K562 (cell line): ENCODE measurements around the gene PTPRR. TPM values are rescaled to one million over a fixed set of nuclear protein-coding genes. Genes with fewer than 3 reads are reported as not detected.

Experiments used
- ATAC-seq: fragments of 200-7000 bp; cut with Tn5 transposase; 3 replicates; pipeline ENCODE4 v1.9.1; 2020; ENCODE audit warnings: moderate library complexity
- BruUV-seq: library from RNA; stranded (reverse); fragments of 400-500 nt; replicated peaks from 2 replicates; lab custom pipeline; 2021; lab: Mats Ljungman, UMichigan
- CTCF ChIA-PET: fragments of 300-600 bp; formaldehyde crosslinking; extraction: SDS; loops from one replicate; lab custom pipeline; 2021; ENCODE audit warnings: low intra/inter-chr PET ratio; lab: Yijun Ruan, JAX
- POLR2A ChIA-PET: fragments of 300-600, 350-650 bp; sonication (Branson Sonifier 250); formaldehyde crosslinking; extraction: SDS; loops from one replicate; lab custom pipeline; 2021; ENCODE audit warnings: antibody characterized with exemption, inconsistent platforms; lab: Yijun Ruan, JAX
- DNase-seq, 4 experiments: peaks; one replicate each; pipeline versions ENCODE4 v3.0.0 to v3.0.0-alpha.2; 2011 to 2018; ENCODE audit warnings: low spot score in 3 of 4, mixed read lengths in 3 of 4; ENCODE audit errors: extremely low read depth in 1 of 4
- FAIRE-seq: peaks from 2 replicates; lab custom pipeline; 2011; peaks lifted over from hg19 to GRCh38; lab: Jason Lieb, UNC
- H2AFZ ChIP-seq: 2 replicates; pipeline ENCODE4 v1.6.0; 2011; ENCODE audit warnings: low read depth, low read length, control low read depth, inconsistent platforms
- H3K27ac ChIP-seq: fragments of 200-600 bp; 3 replicates; pipeline ENCODE4 v1.8.0; 2011; ENCODE audit warnings: low read depth, mild to moderate bottlenecking, control low read depth, inconsistent platforms, low read length, moderate library complexity, mixed read lengths; ENCODE audit errors: extremely low read depth
- H3K27me3 ChIP-seq, 2 experiments: fragments of 300-600 bp in 1 of 2; 2 replicates in 1 of 2; 3 replicates in 1 of 2; pipeline versions ENCODE4 v1.6.0 to v1.8.0; 2011; ENCODE audit warnings: inconsistent platforms in 2 of 2, low read length in 2 of 2, mild to moderate bottlenecking in 1 of 2, mixed read lengths in 1 of 2, moderate library complexity in 1 of 2; ENCODE audit not compliant: control insufficient read depth in 2 of 2, insufficient read depth in 2 of 2
- H3K36me3 ChIP-seq: fragments of 300-600 bp; 3 replicates; pipeline ENCODE4 v1.8.0; 2011; ENCODE audit warnings: mild to moderate bottlenecking, low read length, inconsistent platforms; ENCODE audit not compliant: control insufficient read depth, insufficient read depth
- H3K4me1 ChIP-seq, 2 experiments: fragments of 200-600 bp in 1 of 2; replicated peaks in 1 of 2; 2 replicates in 1 of 2; 3 replicates in 1 of 2; pipeline versions ENCODE4 v1.5.1 to v1.8.0; 2011; ENCODE audit warnings: inconsistent platforms in 2 of 2, low read length in 2 of 2, mild to moderate bottlenecking in 1 of 2, mixed read lengths in 1 of 2, moderate library complexity in 1 of 2; ENCODE audit not compliant: control insufficient read depth in 2 of 2, insufficient read depth in 2 of 2
- H3K4me2 ChIP-seq: 2 replicates; pipeline ENCODE4 v1.6.1; 2011; ENCODE audit warnings: low read length, control low read depth, inconsistent platforms, mixed read lengths; ENCODE audit not compliant: insufficient read depth
- H3K4me3 ChIP-seq: fragments of 200-600 bp; sonication (generic), shearing (Covaris generic); 2 replicates; pipeline ENCODE4 v1.5.1; 2016; ENCODE audit warnings: control low read depth, inconsistent platforms
- H3K79me2 ChIP-seq: fragments of 200-600 bp; 3 replicates; pipeline ENCODE4 v1.8.0; 2011; ENCODE audit warnings: low read length, inconsistent platforms; ENCODE audit not compliant: control insufficient read depth, insufficient read depth
- H3K9ac ChIP-seq, 2 experiments: 2 replicates each; pipeline versions ENCODE4 v1.6.0 to v1.6.1; 2011; ENCODE audit warnings: low read depth in 2 of 2, low read length in 2 of 2, control low read depth in 1 of 2, inconsistent platforms in 1 of 2, mild to moderate bottlenecking in 1 of 2, mixed read lengths in 1 of 2; ENCODE audit not compliant: insufficient read depth in 1 of 2
- H3K9me1 ChIP-seq: one replicate; pipeline ENCODE4 v1.6.0; 2011; ENCODE audit warnings: inconsistent platforms, mild to moderate bottlenecking, low read length, moderate library complexity; ENCODE audit not compliant: control insufficient read depth, insufficient read depth
- H3K9me3 ChIP-seq: replicated peaks from 2 replicates; pipeline ENCODE4 v1.5.1; 2011; ENCODE audit warnings: low read depth, low read length, inconsistent platforms; ENCODE audit not compliant: control insufficient read depth, insufficient read depth
- H4K20me1 ChIP-seq: replicated peaks from 2 replicates; pipeline ENCODE4 v1.6.1; 2011; ENCODE audit warnings: low read length, inconsistent platforms, mixed read lengths; ENCODE audit not compliant: control insufficient read depth, insufficient read depth
- CTBP1 ChIP-seq: fragments of 450-650 bp; IDR thresholded peaks from 2 replicates; pipeline ENCODE4 v1.6.1; 2016; ENCODE audit warnings: borderline replicate concordance
- HMG20B ChIP-seq: fragments of 250-450 bp; sonication (Bioruptor Pico); IDR thresholded peaks from 2 replicates; pipeline ENCODE4 v1.5.0; 2021; ENCODE audit warnings: mild to moderate bottlenecking
- SMARCC2 ChIP-seq: fragments of 450-650 bp; IDR thresholded peaks from 2 replicates; pipeline ENCODE4 v1.6.1; 2017; ENCODE audit warnings: antibody characterized with exemption, moderate library complexity, mild to moderate bottlenecking, low read depth
- SRSF9 ChIP-seq: fragments of 200-400 bp; formaldehyde crosslinking; IDR thresholded peaks from 2 replicates; pipeline ENCODE4 v1.6.1; 2017; ENCODE audit warnings: low read depth, low read length, borderline replicate concordance
- TFAM ChIP-seq: fragments of 250-450 bp; sonication (Bioruptor Pico); conservative IDR thresholded peaks from 2 replicates; pipeline ENCODE4 v1.5.0; 2021; ENCODE audit warnings: mild to moderate bottlenecking, moderate library complexity
- ZNF184 ChIP-seq: sonication (generic); formaldehyde crosslinking; IDR thresholded peaks from 2 replicates; pipeline ENCODE4 v1.5.0; 2020; ENCODE audit warnings: missing genetic modification reagents
- ZNF316 ChIP-seq: fragments of 450-650 bp; IDR thresholded peaks from 2 replicates; pipeline ENCODE4 v1.6.1; 2016
- ZNF584 ChIP-seq: fragments of 200-800 bp; sonication (Bioruptor generic); IDR thresholded peaks from 2 replicates; pipeline ENCODE4 v1.6.1; 2016; ENCODE audit warnings: low read depth, mild to moderate bottlenecking, missing genetic modification characterization, missing compliant biosample characterization
- ZNF75A ChIP-seq: fragments of 450-650 bp; formaldehyde crosslinking; IDR thresholded peaks from 2 replicates; pipeline ENCODE4 v1.4.0; 2020; ENCODE audit warnings: mild to moderate bottlenecking
- WGBS: fragments of 100-300 bp; shearing (Covaris generic); methylation state at CpG from one replicate; pipeline ENCODE4 v1.1.6; 2016; ENCODE audit warnings: low coverage, mixed read lengths; ENCODE audit not compliant: insufficient coverage; ENCODE audit errors: missing lambda C conversion rate; 5-methylcytosine and 5-hydroxymethylcytosine counted together
- in situ Hi-C: fragments of 300-500 bp; cut with MboI; formaldehyde crosslinking; loops from 4 replicates; pipeline ENCODE4 v1.15.0; 2018; ENCODE audit warnings: inconsistent platforms, mixed read lengths
- intact Hi-C: fragments of 100-400 bp; cut with micrococcal nuclease; formaldehyde crosslinking; loops from 2 replicates; pipeline ENCODE4 v1.14.2; 2022
- polyA plus RNA-seq, 8 experiments: library from polyadenylated mRNA; depleted of rRNA in 4 of 8; stranded (reverse) in 5 of 8; unstranded in 3 of 8; fragments of >200 nt; fragmentation: Nextera tagmentation in 2 of 8; fragmentation: Illumina TruSeq in 1 of 8; extraction: Ambion mirVana in 2 of 8; extraction: Trizol in 1 of 8; gene quantifications; 2 replicates each; pipeline versions ENCODE4 v1.2.1 to v1.2.3, GENCODE V29; 2011 to 2014; ENCODE audit warnings: inconsistent platforms in 1 of 8, missing spikeins in 1 of 8
- total RNA-seq, 7 experiments: library from RNA; depleted of rRNA in 6 of 7; stranded (reverse); fragments of >200 nt in 6 of 7; fragmentation: Illumina TruSeq in 2 of 7; extraction: Trizol in 2 of 7; gene quantifications; 2 replicates each; pipeline versions ENCODE4 v1.2.1 to v1.2.3, GENCODE V29; 2011 to 2021; ENCODE audit warnings: low replicate concordance in 1 of 7
- TF ChIP-seq, protein P1 (sequence below): fragments of 450-650 bp; IDR thresholded peaks from 2 replicates; pipeline ENCODE4 v1.6.1; 2016; ENCODE audit warnings: low read depth
- TF ChIP-seq, protein P2 (sequence below): sonication (generic); formaldehyde crosslinking; IDR thresholded peaks from 2 replicates; pipeline ENCODE4 v1.8.1; 2023; ENCODE audit warnings: mild to moderate bottlenecking, missing genetic modification reagents, moderate library complexity

Gene PTPRR
- total and polyA plus RNA-seq, 9 of the 15 experiments (the other 6 are each of a cell fraction or from before 2014, with no cell fraction given): 6.6 to 41.7 (median 12.3) TPM

DNA sequence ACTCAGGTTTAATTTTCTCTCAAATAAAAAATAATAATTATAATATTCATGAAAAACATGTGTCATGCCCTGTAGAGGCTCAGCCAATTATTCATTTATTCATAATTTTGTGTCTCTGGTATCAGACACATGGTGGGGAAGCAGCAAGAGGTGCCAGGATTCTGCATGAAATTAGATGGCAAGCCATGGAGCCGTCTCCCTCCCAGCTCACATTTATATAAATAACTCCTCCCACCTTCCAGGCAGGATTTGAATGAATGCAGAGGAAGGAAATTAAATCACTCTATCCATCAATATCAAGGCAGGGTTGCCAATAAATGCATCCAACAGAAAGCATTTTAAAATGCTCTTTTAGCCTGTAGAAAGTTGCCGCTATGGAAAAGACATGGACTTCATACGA lies 98.1 kb downstream of the PTPRR start:
- in situ Hi-C loops: no loop called here
- no peak overlapping the region for H3K4me2 ChIP-seq

More for the DNA sequence above, 98.1 kb downstream of the PTPRR start:
- Histone ChIP-seq H3K9ac (no peak overlapping the region), H3K9me3 (no peaks in the 10 kb centered on the region), H3K4me3 (no peak overlapping the region), H2AFZ (no peak overlapping the region), H3K36me3 (no peaks in the 10 kb centered on the region), H3K79me2 (no peaks in the 10 kb centered on the region), H3K27ac (no peak overlapping the region), H3K9me1 (no peaks in the 10 kb centered on the region), H3K27me3 (no peaks in the 10 kb centered on the region), H3K4me1 (no peaks in the 10 kb centered on the region), H4K20me1 (no peaks in the 10 kb centered on the region)
- no peak for DNase-seq
- 28% methylated on average over 3 of the region's 3 CpGs for WGBS
- no peak for ATAC-seq
- ChIA-PET POLR2A (no interaction called here), CTCF (interaction anchor here (1.9 kb wide), 1 partner anchor 89 kb away, joined by 9 read pairs; no protein-coding TSS in a partner anchor)
- no peak for FAIRE-seq
- no TSS peak for BruUV-seq
- intact Hi-C loops: no loop called here
- TF ChIP-seq, protein P1, sequence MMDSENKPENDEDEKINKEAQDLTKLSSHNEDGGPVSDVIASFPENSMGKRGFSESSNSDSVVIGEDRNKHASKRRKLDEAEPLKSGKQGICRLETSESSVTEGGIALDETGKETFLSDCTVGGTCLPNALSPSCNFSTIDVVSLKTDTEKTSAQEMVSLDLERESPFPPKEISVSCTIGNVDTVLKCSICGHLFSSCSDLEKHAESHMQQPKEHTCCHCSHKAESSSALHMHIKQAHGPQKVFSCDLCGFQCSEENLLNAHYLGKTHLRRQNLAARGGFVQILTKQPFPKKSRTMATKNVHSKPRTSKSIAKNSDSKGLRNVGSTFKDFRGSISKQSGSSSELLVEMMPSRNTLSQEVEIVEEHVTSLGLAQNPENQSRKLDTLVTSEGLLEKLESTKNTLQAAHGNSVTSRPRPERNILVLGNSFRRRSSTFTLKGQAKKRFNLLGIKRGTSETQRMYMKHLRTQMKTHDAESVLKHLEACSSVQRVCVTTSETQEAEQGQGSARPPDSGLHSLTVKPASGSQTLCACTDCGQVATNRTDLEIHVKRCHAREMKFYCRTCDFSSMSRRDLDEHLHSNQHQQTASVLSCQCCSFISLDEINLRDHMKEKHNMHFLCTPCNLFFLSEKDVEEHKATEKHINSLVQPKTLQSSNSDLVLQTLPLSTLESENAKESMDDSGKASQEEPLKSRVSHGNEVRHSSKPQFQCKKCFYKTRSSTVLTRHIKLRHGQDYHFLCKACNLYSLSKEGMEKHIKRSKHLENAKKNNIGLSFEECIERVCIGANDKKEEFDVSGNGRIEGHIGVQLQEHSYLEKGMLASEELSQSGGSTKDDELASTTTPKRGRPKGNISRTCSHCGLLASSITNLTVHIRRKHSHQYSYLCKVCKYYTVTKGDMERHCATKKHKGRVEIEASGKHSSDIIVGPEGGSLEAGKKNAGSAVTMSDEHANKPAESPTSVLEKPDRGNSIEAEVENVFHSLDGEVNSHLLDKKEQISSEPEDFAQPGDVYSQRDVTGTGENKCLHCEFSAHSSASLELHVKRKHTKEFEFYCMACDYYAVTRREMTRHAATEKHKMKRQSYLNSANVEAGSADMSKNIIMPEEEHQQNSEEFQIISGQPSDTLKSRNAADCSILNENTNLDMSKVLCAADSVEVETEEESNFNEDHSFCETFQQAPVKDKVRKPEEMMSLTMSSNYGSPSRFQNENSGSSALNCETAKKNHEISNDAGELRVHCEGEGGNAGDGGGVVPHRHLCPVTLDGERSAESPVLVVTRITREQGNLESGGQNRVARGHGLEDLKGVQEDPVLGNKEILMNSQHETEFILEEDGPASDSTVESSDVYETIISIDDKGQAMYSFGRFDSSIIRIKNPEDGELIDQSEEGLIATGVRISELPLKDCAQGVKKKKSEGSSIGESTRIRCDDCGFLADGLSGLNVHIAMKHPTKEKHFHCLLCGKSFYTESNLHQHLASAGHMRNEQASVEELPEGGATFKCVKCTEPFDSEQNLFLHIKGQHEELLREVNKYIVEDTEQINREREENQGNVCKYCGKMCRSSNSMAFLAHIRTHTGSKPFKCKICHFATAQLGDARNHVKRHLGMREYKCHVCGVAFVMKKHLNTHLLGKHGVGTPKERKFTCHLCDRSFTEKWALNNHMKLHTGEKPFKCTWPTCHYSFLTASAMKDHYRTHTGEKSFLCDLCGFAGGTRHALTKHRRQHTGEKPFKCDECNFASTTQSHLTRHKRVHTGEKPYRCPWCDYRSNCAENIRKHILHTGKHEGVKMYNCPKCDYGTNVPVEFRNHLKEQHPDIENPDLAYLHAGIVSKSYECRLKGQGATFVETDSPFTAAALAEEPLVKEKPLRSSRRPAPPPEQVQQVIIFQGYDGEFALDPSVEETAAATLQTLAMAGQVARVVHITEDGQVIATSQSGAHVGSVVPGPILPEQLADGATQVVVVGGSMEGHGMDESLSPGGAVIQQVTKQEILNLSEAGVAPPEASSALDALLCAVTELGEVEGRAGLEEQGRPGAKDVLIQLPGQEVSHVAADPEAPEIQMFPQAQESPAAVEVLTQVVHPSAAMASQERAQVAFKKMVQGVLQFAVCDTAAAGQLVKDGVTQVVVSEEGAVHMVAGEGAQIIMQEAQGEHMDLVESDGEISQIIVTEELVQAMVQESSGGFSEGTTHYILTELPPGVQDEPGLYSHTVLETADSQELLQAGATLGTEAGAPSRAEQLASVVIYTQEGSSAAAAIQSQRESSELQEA: no peak
- TF ChIP-seq, protein P2, sequence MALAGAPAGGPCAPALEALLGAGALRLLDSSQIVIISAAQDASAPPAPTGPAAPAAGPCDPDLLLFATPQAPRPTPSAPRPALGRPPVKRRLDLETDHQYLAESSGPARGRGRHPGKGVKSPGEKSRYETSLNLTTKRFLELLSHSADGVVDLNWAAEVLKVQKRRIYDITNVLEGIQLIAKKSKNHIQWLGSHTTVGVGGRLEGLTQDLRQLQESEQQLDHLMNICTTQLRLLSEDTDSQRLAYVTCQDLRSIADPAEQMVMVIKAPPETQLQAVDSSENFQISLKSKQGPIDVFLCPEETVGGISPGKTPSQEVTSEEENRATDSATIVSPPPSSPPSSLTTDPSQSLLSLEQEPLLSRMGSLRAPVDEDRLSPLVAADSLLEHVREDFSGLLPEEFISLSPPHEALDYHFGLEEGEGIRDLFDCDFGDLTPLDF: no peak
- no peak for TF ChIP-seq HMG20B (CRISPR knock-in tag)
- no peak for TF ChIP-seq ZNF184 (CRISPR knock-in tag)
- TF ChIP-seq SRSF9: no peak
- no peak for TF ChIP-seq ZNF75A (CRISPR knock-in tag)
- TF ChIP-seq TFAM (CRISPR knock-in tag): no peak
- no peak for TF ChIP-seq ZNF584 (CRISPR knock-in tag)
- TF ChIP-seq CTBP1: no peak
- TF ChIP-seq SMARCC2: no peak
- no peak for TF ChIP-seq ZNF316
